Lower leg skin (tissue), 3 donors: ENCODE results near the gene LZTR1.

ENCODE experiments used
- CTCF ChIP-seq, 3 donors: fragments of 450-650 bp; IDR thresholded peaks; one replicate each; pipeline ENCODE4 v1.5.1; 2016; ENCODE audit warnings: antibody characterized with exemption in 3 of 3, mild to moderate bottlenecking in 3 of 3, moderate library complexity in 2 of 3
- POLR2A ChIP-seq, 2 donors: fragments of 450-650 bp; IDR thresholded peaks; one replicate each; pipeline ENCODE4 v1.6.1; 2016 to 2017; ENCODE audit warnings: antibody characterized with exemption in 2 of 2, mild to moderate bottlenecking in 1 of 2, moderate library complexity in 1 of 2

GRCh38 chr22:21029486-21030025 is 47.5 kb downstream of the LZTR1 start:
- TF ChIP-seq POLR2A (IDR thresholded peaks at IDR 0.05) = no peak
- no peak for TF ChIP-seq CTCF (IDR thresholded peaks at IDR 0.05)
